Measurements from ENCODE around the gene DDX47.
"Not testable (repeated sequence)": the region's sequence is repeated elsewhere in the genome, so short reads cannot be mapped to it uniquely, and the experiment has no call there.

DDX47 gene

GRCh38 chr12:12820376-12820775, 7.2 kb downstream of the DDX47 start:
- DNase-seq (ENCODE audit: low spot score) = not testable (repeated sequence)

- DNase-seq (ENCODE audit: low spot score) = no peak
Measured at GRCh38 chr12:12821975-12822374, 8.8 kb downstream of the DDX47 start.

DNA sequence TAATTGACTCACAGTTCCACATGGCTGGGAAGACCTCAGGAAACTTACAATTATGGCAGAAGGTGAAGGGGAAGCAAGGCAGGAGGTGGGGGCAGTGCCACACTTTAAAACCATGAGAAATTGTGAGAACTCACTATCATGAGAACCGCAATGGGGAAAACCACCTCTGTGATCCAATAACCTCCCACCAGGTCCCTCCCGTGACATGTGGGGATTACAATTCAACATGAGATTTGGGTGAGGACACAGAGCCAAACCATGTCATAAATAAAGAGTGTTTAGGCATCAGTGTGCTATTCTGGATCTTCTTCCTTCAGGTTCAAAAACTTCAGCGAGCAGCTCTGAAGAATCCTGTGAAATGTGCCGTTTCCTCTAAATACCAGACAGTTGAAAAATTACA, 9.7 kb downstream of the DDX47 start:
- DNase-seq (ENCODE audit: low spot score) = no peak

GRCh38 chr12:12823300-12823699, 10.2 kb downstream of the DDX47 start:
- DNase-seq (ENCODE audit: low spot score) = no peak

DNA sequence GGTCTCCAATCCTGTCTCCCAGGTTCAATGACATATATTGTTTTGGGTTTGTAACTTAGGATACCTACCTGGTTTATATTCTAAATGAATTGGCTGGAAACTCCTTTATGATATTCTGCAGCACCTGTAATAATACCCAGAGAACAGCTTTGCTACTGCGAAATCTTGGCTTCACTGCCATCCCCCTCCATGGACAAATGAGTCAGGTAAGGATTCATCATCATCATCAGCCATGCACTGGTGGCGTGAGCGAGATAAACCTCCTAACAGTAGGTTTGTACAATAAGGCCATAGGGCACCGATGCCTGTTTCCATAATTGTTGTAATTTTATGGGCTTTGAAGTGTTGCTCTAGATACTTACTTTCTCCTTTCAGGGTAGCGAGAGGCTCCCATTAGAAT, 10.7 kb downstream of the DDX47 start:
- DNase-seq (ENCODE audit: low spot score) = no peak

DNA sequence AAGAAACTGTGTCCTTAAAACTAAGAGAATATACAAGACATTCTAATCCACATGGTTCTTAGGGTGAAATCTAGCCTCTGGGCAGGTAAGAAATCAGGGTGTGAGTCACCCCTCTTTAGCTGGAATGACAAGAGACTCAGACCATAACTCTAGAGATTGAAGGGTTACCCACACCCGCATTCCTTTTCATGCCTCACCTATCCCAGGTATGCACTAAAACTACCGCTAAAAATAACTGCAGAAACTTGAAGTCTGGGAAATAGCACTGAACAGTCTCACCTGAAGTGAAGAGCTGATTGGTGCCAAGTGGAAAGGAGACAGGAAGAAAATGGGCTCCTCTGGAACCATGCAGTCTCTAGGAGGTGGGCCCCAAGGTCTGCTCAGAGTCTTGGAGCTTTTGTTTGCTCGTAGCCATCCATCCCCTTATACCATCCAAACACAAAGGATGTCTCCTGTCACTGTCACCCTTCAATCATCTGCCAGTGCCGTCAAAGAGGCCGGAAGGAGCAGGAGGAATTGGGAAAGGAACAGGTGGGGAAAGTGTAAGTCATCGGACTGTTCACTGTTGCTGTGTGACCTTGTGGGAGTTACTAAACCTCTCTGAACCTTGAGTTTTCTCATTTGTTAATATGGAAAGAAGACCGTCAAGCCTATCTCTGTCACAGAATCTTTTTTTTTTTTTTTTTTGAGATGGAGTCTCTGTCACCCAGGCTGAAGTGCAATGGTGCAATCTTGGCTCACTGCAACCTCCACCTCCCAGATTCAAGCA, 22.4 kb downstream of the DDX47 start:
- DNase-seq (ENCODE audit: low spot score) = no peak

GRCh38 chr12:12836571-12836970, 23.4 kb downstream of the DDX47 start:
- DNase-seq (ENCODE audit: low spot score) = no peak

GRCh38 chr12:12837025-12837812, 24.1 kb downstream of the DDX47 start:
- DNase-seq (ENCODE audit: low spot score) = peak; percentile 29

DNA sequence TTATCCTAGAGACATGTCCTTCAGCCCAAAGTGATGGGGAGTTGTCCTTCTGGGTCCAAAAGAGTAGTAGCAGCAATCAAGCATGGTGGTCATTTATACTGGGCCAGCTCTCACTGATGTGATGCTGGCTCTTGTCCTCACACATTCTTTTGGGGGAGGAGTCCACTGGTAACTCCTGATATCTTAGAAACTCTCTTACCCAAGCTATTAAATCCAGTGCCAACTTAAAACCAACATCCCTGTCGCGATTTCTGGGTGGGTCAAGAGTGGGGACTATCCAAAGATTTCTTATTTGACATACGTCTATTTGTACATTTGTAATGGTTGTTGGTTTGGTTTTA, 24.6 kb downstream of the DDX47 start:
- DNase-seq (ENCODE audit: low spot score) = no peak

DNA sequence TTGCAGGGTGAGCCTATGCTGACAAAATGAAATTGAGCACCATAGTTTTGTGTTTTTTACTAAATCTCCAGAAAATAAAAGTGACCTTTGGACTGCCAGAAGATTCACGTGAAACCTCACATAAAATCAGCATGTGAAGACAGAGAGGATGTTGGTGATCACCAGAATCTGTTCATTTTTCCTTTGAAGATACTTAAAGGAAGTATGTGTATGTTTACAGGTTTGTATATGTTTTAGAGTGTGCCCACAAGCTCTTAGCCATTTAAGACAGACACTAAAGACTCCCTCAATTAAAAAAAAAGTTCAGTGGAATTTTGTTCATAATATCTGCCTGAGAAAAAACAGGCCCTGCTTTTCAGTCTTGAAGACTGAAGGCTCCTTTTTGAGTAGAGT, 25.9 kb downstream of the DDX47 start:
- no peak for DNase-seq (ENCODE audit: low spot score)

DNA sequence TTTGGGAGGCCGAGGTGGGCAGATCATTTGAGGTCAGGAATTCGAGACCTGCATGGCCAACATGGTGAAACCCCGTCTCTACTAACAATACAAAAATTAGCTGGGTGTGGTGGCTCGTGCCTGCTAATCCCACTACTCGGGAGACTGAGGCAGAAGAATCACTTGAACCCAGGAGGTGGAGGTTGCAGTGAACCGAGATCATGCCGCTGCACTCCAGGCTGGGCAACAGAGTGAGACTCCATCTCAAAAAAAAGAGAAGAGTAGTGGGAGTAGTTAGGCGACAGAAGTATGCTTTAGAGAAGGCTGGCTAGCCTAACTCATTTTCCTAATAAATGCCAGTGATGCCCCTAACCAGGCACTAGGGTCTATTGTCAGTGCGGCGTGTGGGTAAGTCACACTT, 26.3 kb downstream of the DDX47 start:
- not testable (repeated sequence) for DNase-seq (ENCODE audit: low spot score)

GRCh38 chr12:12839873-12840579, 26.9 kb downstream of the DDX47 start:
- DNase-seq (ENCODE audit: low spot score) = no peak

DNA sequence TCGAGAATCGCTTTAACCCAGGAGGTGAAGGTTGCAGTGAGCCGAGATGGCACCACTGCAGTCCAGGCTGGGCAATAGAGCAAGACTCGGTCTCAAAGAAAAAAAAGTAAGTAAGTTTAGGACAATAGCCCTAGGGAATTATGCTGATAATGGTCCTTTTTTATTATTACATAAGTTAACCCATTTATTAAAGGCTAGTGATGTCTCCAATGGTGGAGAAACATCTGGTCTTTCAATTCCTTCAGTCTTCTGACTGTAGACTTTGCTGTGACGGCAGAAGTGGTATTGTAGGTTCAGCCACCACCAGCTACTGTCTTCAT, 27.4 kb downstream of the DDX47 start:
- no peak for DNase-seq (ENCODE audit: low spot score)

GRCh38 chr12:12841428-12841827, 28.3 kb downstream of the DDX47 start:
- DNase-seq (ENCODE audit: low spot score) = not testable (repeated sequence)

DNA sequence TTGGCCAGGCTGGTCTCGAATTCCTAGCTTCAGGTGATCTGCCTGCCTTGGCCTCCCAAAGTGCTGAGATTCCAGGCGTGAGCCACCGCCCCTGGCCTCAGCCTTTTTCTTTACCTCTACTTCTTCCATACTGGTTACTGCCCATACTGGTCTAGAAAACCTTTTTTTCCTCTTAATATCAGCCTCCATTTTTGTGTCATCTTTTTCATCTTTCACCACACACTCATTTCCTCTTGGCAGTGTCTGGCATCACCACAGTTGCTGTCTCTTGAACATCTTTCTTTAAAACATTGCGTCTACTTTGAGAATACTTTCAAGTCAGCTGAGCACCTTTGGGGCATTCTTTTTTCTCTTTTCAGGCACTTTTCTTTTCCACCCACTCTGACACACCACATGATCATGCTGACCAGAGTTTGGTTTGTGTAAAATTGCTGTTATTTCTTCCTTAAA, 32.7 kb downstream of the DDX47 start:
- no peak for DNase-seq (ENCODE audit: low spot score)

- not testable (repeated sequence) for DNase-seq (ENCODE audit: low spot score)
Measured at GRCh38 chr12:12846780-12847179, 33.6 kb downstream of the DDX47 start.

DNA sequence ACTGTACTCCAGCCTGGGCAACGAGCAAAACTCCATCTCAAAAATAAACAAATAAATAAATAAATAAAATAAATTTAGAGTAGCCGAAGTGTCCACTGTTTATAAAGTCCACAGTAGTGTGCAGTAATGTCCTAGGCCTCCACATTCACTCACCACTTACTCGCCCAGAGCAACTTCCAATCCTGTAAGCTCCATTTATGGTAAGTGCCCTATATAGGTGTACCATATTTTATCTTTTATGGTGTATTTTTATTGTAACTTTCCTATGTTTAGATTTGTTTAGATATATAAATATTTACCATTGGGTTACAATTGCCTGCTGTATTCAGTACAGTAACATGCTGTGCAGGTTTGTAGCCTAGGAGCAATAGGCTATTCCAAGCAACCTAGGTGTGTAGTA, 40.3 kb downstream of the DDX47 start:
- DNase-seq (ENCODE audit: low spot score) = no peak

- no peak for DNase-seq (ENCODE audit: low spot score)
Measured at GRCh38 chr12:12859690-12860089, 46.5 kb downstream of the DDX47 start.

- DNase-seq (ENCODE audit: low spot score) = no peak
Measured at GRCh38 chr12:12864243-12864642, 51.1 kb downstream of the DDX47 start.

DNA sequence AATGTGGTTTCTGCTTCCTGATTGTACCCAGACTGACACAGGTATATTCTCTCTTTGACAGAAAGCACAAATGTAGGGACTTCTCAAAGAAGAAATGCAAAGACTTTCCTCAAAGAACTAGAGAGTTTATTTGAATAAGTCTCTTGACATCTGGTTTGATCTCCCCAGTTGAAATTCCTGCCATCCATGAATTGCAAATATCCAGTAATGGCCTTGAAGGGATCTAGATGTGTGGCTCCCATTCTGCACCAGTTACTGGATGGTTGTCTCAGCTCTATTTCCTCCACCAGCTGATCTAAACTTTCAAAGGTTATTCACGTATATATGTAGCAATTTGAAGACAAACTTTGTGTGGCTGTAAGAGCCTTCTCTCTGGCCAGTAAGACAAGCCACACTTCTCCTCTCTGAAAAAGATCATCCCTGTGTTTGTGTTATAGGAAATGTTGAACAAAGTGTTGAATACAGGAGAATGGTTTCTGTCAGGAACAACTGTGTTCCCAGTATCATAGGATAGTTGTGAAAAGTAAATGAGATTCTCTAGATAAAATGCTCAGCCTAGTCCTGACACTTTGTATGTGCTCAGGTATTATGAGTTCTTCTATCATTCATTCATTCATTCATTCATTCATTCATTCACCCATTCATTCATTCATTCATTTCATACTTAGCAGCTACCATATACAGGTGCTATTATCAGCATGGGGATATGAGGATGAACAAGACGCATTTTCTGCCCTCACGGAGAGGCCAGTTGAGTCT, 55.5 kb downstream of the DDX47 start:
- no peak for DNase-seq (ENCODE audit: low spot score)

DNA sequence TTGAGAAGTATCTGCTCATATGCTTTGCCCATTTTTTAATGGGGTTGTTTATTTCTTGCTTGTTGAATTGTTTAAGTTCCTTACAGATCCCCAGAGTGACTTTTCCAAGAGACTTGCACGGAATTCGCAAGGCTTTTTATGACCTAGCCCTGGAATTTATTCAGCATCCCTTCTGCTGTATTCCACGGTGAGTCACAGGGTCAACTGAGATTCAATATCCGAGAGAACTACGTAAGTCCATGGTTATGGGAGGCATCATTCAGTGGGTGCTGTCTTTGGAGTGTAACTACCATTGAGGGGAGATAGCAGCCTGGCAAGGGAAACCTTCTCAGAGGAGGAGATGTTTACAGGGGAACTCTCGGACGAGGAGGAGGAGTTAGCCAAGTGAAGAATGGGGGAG, 57.3 kb downstream of the DDX47 start:
- DNase-seq (ENCODE audit: low spot score) = no peak

DNA sequence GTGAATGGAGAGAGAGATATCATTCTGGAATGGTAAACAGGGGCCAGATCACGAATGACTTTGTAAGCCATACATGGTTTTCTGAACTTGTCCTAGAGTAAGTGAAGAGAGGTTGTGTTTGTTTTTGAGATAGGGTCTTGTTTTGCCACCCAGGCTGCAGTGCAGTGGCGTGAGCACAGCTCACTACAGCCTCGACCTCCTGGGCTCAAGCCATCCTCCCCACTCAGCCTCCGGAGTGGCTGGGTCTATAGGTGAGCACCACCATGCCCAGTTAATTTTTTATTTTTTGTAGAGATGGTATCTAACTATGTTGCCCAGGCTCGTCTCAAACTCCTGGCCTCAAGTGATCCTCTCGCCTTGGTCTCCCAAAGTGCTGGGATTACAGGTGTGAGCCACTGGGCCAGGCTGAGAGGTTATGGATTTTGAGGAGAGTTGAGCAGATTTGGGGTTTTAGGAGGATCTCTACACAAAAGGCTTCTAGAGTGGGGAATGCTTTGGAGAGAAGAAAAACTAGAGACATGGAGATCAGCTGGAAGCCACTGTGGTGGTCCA, 58.5 kb downstream of the DDX47 start:
- no peak for DNase-seq (ENCODE audit: low spot score)

Measured in pons (tissue), 1 donor.